ENCODE results near the gene MED4.
"Not testable (repeated sequence)": the region's sequence is repeated elsewhere in the genome, so short reads cannot be mapped to it uniquely, and the experiment has no call there.

Gene MED4

GRCh38 chr13:48072787-48073186 lies 22.1 kb downstream of the MED4 start:
- no peak for DNase-seq (ENCODE audit: low read depth)
- H3K4me3 ChIP-seq (ENCODE audit: low read length): no peak overlapping the region
- no peak for TF ChIP-seq CTCF (conservative IDR thresholded peaks at IDR 0.05; ENCODE audit: low read length)

DNA sequence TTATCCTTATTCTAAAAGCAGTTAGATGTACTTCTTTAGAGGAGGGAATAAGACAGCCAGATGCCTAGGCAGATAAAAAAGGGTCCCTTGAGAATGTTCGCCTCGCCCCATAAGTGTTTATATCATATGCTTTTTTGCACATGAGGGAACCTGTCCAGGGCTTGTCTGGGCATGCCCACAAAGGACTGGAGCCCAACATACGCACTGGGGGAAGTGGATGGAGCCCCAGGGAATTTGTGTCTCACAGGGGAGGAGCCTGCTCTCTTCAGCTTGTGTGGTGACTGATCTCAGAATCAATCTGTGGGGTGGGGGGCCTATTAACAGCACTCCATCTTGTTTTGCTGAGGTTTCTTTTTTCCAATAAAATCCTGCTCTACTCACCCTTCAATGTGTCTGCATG lies 22.6 kb downstream of the MED4 start:
- no peak for DNase-seq (ENCODE audit: low read depth)
- no peak overlapping the region for H3K4me3 ChIP-seq (ENCODE audit: low read length)
- TF ChIP-seq CTCF (conservative IDR thresholded peaks at IDR 0.05; ENCODE audit: low read length): no peak

DNA sequence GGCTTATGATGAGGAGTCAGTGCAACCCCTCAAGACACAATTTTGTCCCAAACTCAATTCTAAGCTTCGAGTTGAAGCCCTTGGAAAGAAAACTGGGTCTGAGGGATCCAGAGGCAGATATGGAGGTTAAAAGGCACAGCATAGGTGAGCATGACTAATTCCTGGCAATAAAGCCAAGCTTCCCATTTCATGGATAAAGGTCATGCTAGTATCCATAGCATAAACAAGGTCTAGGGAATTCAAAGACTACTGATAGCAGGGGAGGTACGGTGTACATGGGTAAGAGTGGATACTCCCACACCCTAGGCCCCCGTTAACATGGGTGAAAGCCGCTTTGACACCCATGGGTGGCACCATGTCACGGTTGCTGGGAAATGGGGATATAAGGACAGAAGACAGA lies 24.0 kb downstream of the MED4 start:
- no peak overlapping the region for H3K4me3 ChIP-seq (ENCODE audit: low read length)
- no peak for DNase-seq (ENCODE audit: low read depth)
- TF ChIP-seq CTCF (conservative IDR thresholded peaks at IDR 0.05; ENCODE audit: low read length): no peak

GRCh38 chr13:48069573-48069972 lies 25.3 kb downstream of the MED4 start:
- H3K4me3 ChIP-seq (ENCODE audit: low read length): no peak overlapping the region
- no peak for DNase-seq (ENCODE audit: low read depth)
- TF ChIP-seq CTCF (conservative IDR thresholded peaks at IDR 0.05; ENCODE audit: low read length): no peak

GRCh38 chr13:48068952-48069351 lies 26.0 kb downstream of the MED4 start:
- no peak for DNase-seq (ENCODE audit: low read depth)
- no peak for TF ChIP-seq CTCF (conservative IDR thresholded peaks at IDR 0.05; ENCODE audit: low read length)
- H3K4me3 ChIP-seq (ENCODE audit: low read length): no peak overlapping the region

DNA sequence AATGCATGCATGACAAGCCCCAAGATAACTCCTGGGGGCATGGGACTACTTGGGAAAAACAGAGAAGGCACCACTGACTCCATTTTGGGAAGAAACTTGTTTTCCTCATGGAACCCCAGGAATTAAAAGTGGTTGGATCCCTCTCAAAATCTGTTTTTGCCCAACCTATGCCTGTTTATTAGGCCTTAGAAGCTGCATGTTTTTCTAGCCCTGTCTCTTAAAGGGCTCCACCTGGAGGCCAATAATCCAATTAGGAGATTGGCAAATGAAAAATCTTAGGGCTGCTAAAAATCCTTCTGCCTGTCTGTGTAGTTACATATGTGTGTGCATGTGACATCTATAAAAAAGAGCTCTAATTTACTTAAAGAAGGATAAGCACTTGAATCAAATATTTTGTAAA lies 26.9 kb downstream of the MED4 start:
- TF ChIP-seq CTCF (conservative IDR thresholded peaks at IDR 0.05; ENCODE audit: low read length): no peak
- no peak for DNase-seq (ENCODE audit: low read depth)
- H3K4me3 ChIP-seq (ENCODE audit: low read length): no peak overlapping the region

DNA sequence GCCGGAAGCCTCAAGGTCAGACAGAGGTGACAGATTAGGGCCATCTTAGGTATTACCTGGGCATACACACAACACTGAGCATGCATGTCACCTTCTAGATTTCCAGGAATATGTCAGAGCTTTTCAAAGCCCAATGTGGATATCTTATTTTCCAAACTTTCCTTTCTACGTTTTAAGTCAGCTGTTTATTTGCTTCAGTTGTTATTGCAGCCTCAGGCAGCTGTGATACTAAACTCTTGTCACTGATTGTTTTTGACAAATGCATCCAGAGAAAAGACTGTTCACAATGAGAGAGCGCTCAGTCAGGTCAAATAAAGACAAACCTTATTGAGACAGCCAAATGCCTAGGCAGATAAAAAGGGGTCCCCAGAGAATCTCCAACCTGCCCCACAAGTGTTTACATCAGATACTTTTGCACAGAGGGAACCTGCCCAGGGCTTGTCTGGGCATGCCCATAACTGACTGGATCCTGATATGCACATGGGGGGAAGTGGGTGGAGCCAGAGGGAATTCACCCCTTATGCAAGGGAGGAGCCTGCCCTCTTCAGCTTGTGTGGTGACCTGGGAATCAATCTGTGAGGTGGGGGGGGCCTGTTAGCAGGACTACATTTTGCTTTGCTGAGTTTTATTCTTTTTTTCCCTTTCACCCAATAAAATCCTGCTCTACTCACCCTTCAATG lies 28.5 kb downstream of the MED4 start:
- H3K4me3 ChIP-seq (ENCODE audit: low read length): no peak overlapping the region
- peak; percentile 30 for DNase-seq (ENCODE audit: low read depth)
- no peak for TF ChIP-seq CTCF (conservative IDR thresholded peaks at IDR 0.05; ENCODE audit: low read length)

GRCh38 chr13:48059951-48060350 lies 35.0 kb downstream of the MED4 start:
- not testable (repeated sequence) for DNase-seq (ENCODE audit: low read depth); H3K4me3 ChIP-seq (ENCODE audit: low read length)

- not testable (repeated sequence) for DNase-seq (ENCODE audit: low read depth); H3K4me3 ChIP-seq (ENCODE audit: low read length)
These were observed 36.4 kb downstream of the MED4 start for GRCh38 chr13:48058536-48058935.

Measured in AG10803 (cell line).